GM23248 (cell line): ENCODE results near the gene PHOSPHO2.

Experiments
- EZH2 ChIP-seq: fragments of 200-600 bp; sonication (generic); IDR thresholded peaks from 2 replicates; pipeline ENCODE4 v1.6.1; 2018; ENCODE audit warnings: antibody characterized with exemption, mild to moderate bottlenecking; ENCODE audit not compliant: insufficient read depth, poor library complexity, severe bottlenecking
- EZH2phosphoT487 ChIP-seq: fragments of 200-600 bp; sonication (generic); IDR thresholded peaks from 2 replicates; pipeline ENCODE4 v1.6.1; 2018; ENCODE audit warnings: antibody characterized with exemption, moderate library complexity, mild to moderate bottlenecking, low read depth; ENCODE audit not compliant: insufficient read depth

- TF ChIP-seq EZH2phosphoT487 (no peak), EZH2 (no peak)
These were observed 19.1 kb downstream of the PHOSPHO2 start for GRCh38 chr2:169713331-169713730.
